Lower lobe of right lung (tissue), 2 donors: ENCODE results near the gene SH2D1A. TPM values are rescaled to one million over a fixed set of nuclear protein-coding genes. Genes with fewer than 3 reads are reported as not detected.

ENCODE experiments used
- ATAC-seq, 2 donors: fragments of 200-7000 bp; cut with Tn5 transposase; one replicate each; pipeline ENCODE4 v1.9.1; 2020 to 2022; ENCODE audit warnings: mild to moderate bottlenecking in 2 of 2, moderate library complexity in 2 of 2
- DNase-seq: peaks from one replicate; pipeline ENCODE4 v3.0.0-alpha.2; 2020
- H3K27ac ChIP-seq: fragments of 200-600 bp; one replicate; pipeline ENCODE4 v1.8.0; 2022
- H3K27me3 ChIP-seq: fragments of 200-600 bp; one replicate; pipeline ENCODE4 v1.8.0; 2022; ENCODE audit warnings: low read depth
- H3K36me3 ChIP-seq: fragments of 200-600 bp; one replicate; pipeline ENCODE4 v1.8.0; 2022; ENCODE audit warnings: mild to moderate bottlenecking
- H3K4me1 ChIP-seq: fragments of 200-600 bp; one replicate; pipeline ENCODE4 v1.8.0; 2022
- H3K4me3 ChIP-seq: fragments of 200-600 bp; one replicate; pipeline ENCODE4 v1.8.0; 2022; ENCODE audit warnings: mild to moderate bottlenecking
- H3K9me3 ChIP-seq: fragments of 200-600 bp; one replicate; pipeline ENCODE4 v1.8.0; 2022
- CTCF ChIP-seq: fragments of 200-600 bp; IDR thresholded peaks from one replicate; pipeline ENCODE4 v1.8.0; 2022; ENCODE audit warnings: antibody characterized with exemption, mild to moderate bottlenecking
- intact Hi-C: fragments of 100-400 bp; cut with DNase I; formaldehyde crosslinking; loops from one replicate; pipeline ENCODE4 v1.11.0; 2022
- total RNA-seq: library from RNA; stranded (reverse); fragmentation: NEBNext Ultra II Directional; extraction: Animal tissue kit (Norgen Biotek cat#: 25700); gene quantifications from one replicate; pipeline ENCODE4 v1.2.1, GENCODE V29; 2021
- donor health status: DM: no; HTN: yes; CAD: no; lungs with severe emphysema.

Gene SH2D1A
- total RNA-seq, 1 donor from 2014 or later, result 1.0 TPM

- ATAC-seq, result no peak
- Histone ChIP-seq H3K27ac (no peak overlapping the region), H3K36me3 (no peaks in the 10 kb centered on the region), H3K9me3 (no peaks in the 10 kb centered on the region), H3K27me3 (no peaks in the 10 kb centered on the region), H3K4me1 (no peaks in the 10 kb centered on the region), H3K4me3 (no peak overlapping the region)
- DNase-seq, result no peak
- no peak for TF ChIP-seq CTCF
- intact Hi-C loops, result no loop called here
These were observed 12.5 kb downstream of the SH2D1A start for GRCh38 chrX:124358800-124359383.

GRCh38 chrX:124362072-124362471 is 15.7 kb downstream of the SH2D1A start:
- no peaks in the 10 kb centered on the region for H3K4me1 ChIP-seq
- H3K4me3 ChIP-seq, result no peak overlapping the region
- no peak overlapping the region for H3K27ac ChIP-seq
- intact Hi-C loops, result no loop called here
- DNase-seq, result no peak
- H3K27me3 ChIP-seq, result no peaks in the 10 kb centered on the region
- no peaks in the 10 kb centered on the region for H3K9me3 ChIP-seq
- no peaks in the 10 kb centered on the region for H3K36me3 ChIP-seq
- TF ChIP-seq CTCF, result no peak
- ATAC-seq, result no peak

- no peak for TF ChIP-seq CTCF
- no peaks in the 10 kb centered on the region for H3K36me3 ChIP-seq
- H3K27me3 ChIP-seq, result no peaks in the 10 kb centered on the region
- DNase-seq (no peak), ATAC-seq (no peak)
- H3K9me3 ChIP-seq, result no peaks in the 10 kb centered on the region
- H3K27ac ChIP-seq, result no peak overlapping the region
- no peak overlapping the region for H3K4me3 ChIP-seq
- intact Hi-C loops, result no loop called here
- no peaks in the 10 kb centered on the region for H3K4me1 ChIP-seq
These were observed 16.4 kb downstream of the SH2D1A start for GRCh38 chrX:124362761-124363160.

DNA sequence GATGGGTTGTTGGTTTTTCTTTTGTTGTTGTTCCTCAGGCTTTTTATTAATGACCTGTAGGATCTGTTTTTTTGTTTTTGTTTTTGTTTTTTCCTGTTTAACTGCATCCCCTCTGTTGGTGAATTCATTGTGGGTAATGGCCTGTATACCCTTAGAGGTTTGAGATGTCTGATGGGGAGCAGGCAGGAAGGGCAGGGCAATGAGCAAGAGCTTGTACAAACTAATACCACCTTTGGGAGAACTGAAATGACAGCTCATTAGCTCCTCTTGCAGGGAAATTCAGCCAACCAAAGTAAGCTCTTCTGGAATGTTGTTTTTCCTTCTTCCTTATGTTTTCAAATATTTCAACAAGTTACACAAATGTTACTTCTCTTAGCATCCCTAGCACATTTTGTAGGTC is 23.4 kb downstream of the SH2D1A start:
- ATAC-seq (no peak), DNase-seq (no peak)
- H3K4me3 ChIP-seq, result no peak overlapping the region
- no peak for TF ChIP-seq CTCF
- no peaks in the 10 kb centered on the region for H3K27me3 ChIP-seq
- H3K27ac ChIP-seq, result no peak overlapping the region
- no peaks in the 10 kb centered on the region for H3K4me1 ChIP-seq
- no peaks in the 10 kb centered on the region for H3K9me3 ChIP-seq
- no peaks in the 10 kb centered on the region for H3K36me3 ChIP-seq
- intact Hi-C loops, result no loop called here

- Histone ChIP-seq H3K27me3 (no peaks in the 10 kb centered on the region), H3K36me3 (no peaks in the 10 kb centered on the region), H3K4me1 (no peaks in the 10 kb centered on the region), H3K4me3 (no peak overlapping the region), H3K27ac (no peak overlapping the region), H3K9me3 (no peaks in the 10 kb centered on the region)
- TF ChIP-seq CTCF, result no peak
- ATAC-seq (no peak), DNase-seq (no peak)
- intact Hi-C loops, result no loop called here
These were observed 27.0 kb downstream of the SH2D1A start for GRCh38 chrX:124373348-124373747.

- intact Hi-C loops, result no loop called here
These were observed 32.3 kb downstream of the SH2D1A start for GRCh38 chrX:124378643-124379042.

More at GRCh38 chrX:124378643-124379042, 32.3 kb downstream of the SH2D1A start:
- no peak for TF ChIP-seq CTCF
- no peaks in the 10 kb centered on the region for H3K4me1 ChIP-seq
- no peaks in the 10 kb centered on the region for H3K27me3 ChIP-seq
- H3K27ac ChIP-seq, result no peak overlapping the region
- ATAC-seq (no peak), DNase-seq (no peak)
- no peaks in the 10 kb centered on the region for H3K36me3 ChIP-seq
- H3K4me3 ChIP-seq, result no peak overlapping the region
- H3K9me3 ChIP-seq, result no peaks in the 10 kb centered on the region
